Suprapubic skin (tissue), 4 donors: Measurements from ENCODE around the gene SMYD3. TPM values are rescaled to one million over a fixed set of nuclear protein-coding genes. Genes with fewer than 3 reads are reported as not detected.

ENCODE experiments used
- DNase-seq, 2 donors: peaks; one replicate each; pipeline ENCODE4 v3.0.0-alpha.2; 2019; ENCODE audit warnings: low spot score in 2 of 2
- H3K27ac ChIP-seq: fragments of 200-600 bp; sonication (generic); one replicate; pipeline ENCODE4 v1.5.1; 2019
- H3K27me3 ChIP-seq: fragments of 200-600 bp; sonication (generic); one replicate; pipeline ENCODE4 v1.5.1; 2019
- H3K36me3 ChIP-seq: fragments of 200-600 bp; sonication (generic); one replicate; pipeline ENCODE4 v1.5.1; 2019
- H3K4me1 ChIP-seq: fragments of 200-600 bp; sonication (generic); one replicate; pipeline ENCODE4 v1.5.1; 2019
- H3K4me3 ChIP-seq: fragments of 200-600 bp; sonication (generic); one replicate; pipeline ENCODE4 v1.5.1; 2019; ENCODE audit warnings: mild to moderate bottlenecking
- H3K9me3 ChIP-seq: fragments of 200-600 bp; sonication (generic); one replicate; pipeline ENCODE4 v1.5.1; 2019
- CTCF ChIP-seq, 2 donors: fragments of 200-600 bp in 1 of 2; fragments of 450-650 bp in 1 of 2; sonication (generic) in 1 of 2; IDR thresholded peaks; one replicate each; pipeline ENCODE4 v1.5.1; 2016 to 2019; ENCODE audit warnings: antibody characterized with exemption in 2 of 2, mild to moderate bottlenecking in 1 of 2, moderate library complexity in 1 of 2
- EP300 ChIP-seq: sonication (generic); formaldehyde crosslinking; IDR thresholded peaks from one replicate; pipeline ENCODE4 v1.6.1; 2017; ENCODE audit warnings: antibody characterized with exemption
- POLR2A ChIP-seq, 2 donors: fragments of 450-650 bp; IDR thresholded peaks; one replicate each; pipeline ENCODE4 v1.6.1; 2017; ENCODE audit warnings: antibody characterized with exemption in 2 of 2, mild to moderate bottlenecking in 2 of 2, moderate library complexity in 2 of 2
- POLR2AphosphoS5 ChIP-seq, 3 donors: sonication (generic); formaldehyde crosslinking; IDR thresholded peaks; one replicate each; pipeline ENCODE4 v1.6.1; 2017; ENCODE audit warnings: antibody characterized with exemption in 3 of 3
- WGBS: methylation state at CpG from one replicate; pipeline ENCODE4 v1.1.5; 2018; 5-methylcytosine and 5-hydroxymethylcytosine counted together
- total RNA-seq, 4 donors: library from RNA; depleted of rRNA; stranded (reverse); fragments of >200 nt; gene quantifications; one replicate each; pipeline ENCODE4 v1.1.0, GENCODE V29; 2016

SMYD3 gene
- total RNA-seq, 4 donors from 2014 or later = 14.5 to 33.6 (median 18.9) TPM

- Histone ChIP-seq H3K27me3 (no peaks in the 10 kb centered on the region), H3K9me3 (no peaks in the 10 kb centered on the region), H3K27ac (no peak overlapping the region), H3K4me3 (no peak overlapping the region), H3K4me1 (no peaks in the 10 kb centered on the region), H3K36me3 (no peaks in the 10 kb centered on the region)
- TF ChIP-seq EP300 (no peak), CTCF (IDR thresholded peaks at IDR 0.05) (no peak), POLR2AphosphoS5 (IDR thresholded peaks at IDR 0.05) (no peak), POLR2A (IDR thresholded peaks at IDR 0.05) (no peak)
- WGBS = 91% methylated on average over 6 of the region's 6 CpGs
- no peak for DNase-seq
Measured at GRCh38 chr1:246095443-246095842, 411.6 kb downstream of the SMYD3 start.

- no peak for DNase-seq
- no peaks in the 10 kb centered on the region for H3K9me3 ChIP-seq
- H3K4me3 ChIP-seq = no peak overlapping the region
- no peaks in the 10 kb centered on the region for H3K36me3 ChIP-seq
- TF ChIP-seq CTCF (IDR thresholded peaks at IDR 0.05) (no peak), POLR2AphosphoS5 (IDR thresholded peaks at IDR 0.05) (no peak), EP300 (no peak), POLR2A (IDR thresholded peaks at IDR 0.05) (no peak)
- no peaks in the 10 kb centered on the region for H3K27me3 ChIP-seq
- no peaks in the 10 kb centered on the region for H3K4me1 ChIP-seq
- H3K27ac ChIP-seq = no peak overlapping the region
- WGBS = over 99% methylated on average over 4 of the region's 4 CpGs
Measured at GRCh38 chr1:246093230-246093629, 413.8 kb downstream of the SMYD3 start.

GRCh38 chr1:246092136-246092535 is 414.9 kb downstream of the SMYD3 start:
- WGBS = 88% methylated on average over 4 of the region's 4 CpGs
- no peaks in the 10 kb centered on the region for H3K9me3 ChIP-seq
- TF ChIP-seq POLR2A (IDR thresholded peaks at IDR 0.05) (no peak), POLR2AphosphoS5 (IDR thresholded peaks at IDR 0.05) (no peak), EP300 (no peak), CTCF (IDR thresholded peaks at IDR 0.05) (no peak)
- no peaks in the 10 kb centered on the region for H3K4me1 ChIP-seq
- no peak overlapping the region for H3K27ac ChIP-seq
- DNase-seq = no peak
- H3K4me3 ChIP-seq = no peak overlapping the region
- no peaks in the 10 kb centered on the region for H3K27me3 ChIP-seq
- no peaks in the 10 kb centered on the region for H3K36me3 ChIP-seq

GRCh38 chr1:246091477-246091876 is 415.6 kb downstream of the SMYD3 start:
- TF ChIP-seq CTCF (IDR thresholded peaks at IDR 0.05) = no peak
- no peak for TF ChIP-seq EP300
- TF ChIP-seq POLR2AphosphoS5 (IDR thresholded peaks at IDR 0.05) = no peak
- TF ChIP-seq POLR2A (IDR thresholded peaks at IDR 0.05) = no peak
- no peak overlapping the region for H3K27ac ChIP-seq
- WGBS = 54% methylated on average over 4 of the region's 4 CpGs
- H3K4me1 ChIP-seq = no peaks in the 10 kb centered on the region
- no peak for DNase-seq
- no peaks in the 10 kb centered on the region for H3K27me3 ChIP-seq
- H3K4me3 ChIP-seq = no peak overlapping the region
- no peaks in the 10 kb centered on the region for H3K36me3 ChIP-seq
- no peaks in the 10 kb centered on the region for H3K9me3 ChIP-seq

GRCh38 chr1:246086191-246086590 is 420.9 kb downstream of the SMYD3 start:
- TF ChIP-seq CTCF (IDR thresholded peaks at IDR 0.05) = no peak
- TF ChIP-seq EP300 = no peak
- no peak for TF ChIP-seq POLR2A (IDR thresholded peaks at IDR 0.05)
- no peak for TF ChIP-seq POLR2AphosphoS5 (IDR thresholded peaks at IDR 0.05)
- Histone ChIP-seq H3K27me3 (no peaks in the 10 kb centered on the region), H3K4me1 (no peaks in the 10 kb centered on the region), H3K4me3 (no peak overlapping the region), H3K36me3 (no peaks in the 10 kb centered on the region), H3K9me3 (no peaks in the 10 kb centered on the region), H3K27ac (no peak overlapping the region)
- no peak for DNase-seq
- WGBS = 98% methylated on average over 5 of the region's 5 CpGs
